H1 (cell line): ENCODE measurements around the gene DTWD2. TPM values are rescaled to one million over a fixed set of nuclear protein-coding genes. Genes with fewer than 3 reads are reported as not detected.

Experiments
- CTCF ChIP-seq, 3 experiments: IDR thresholded peaks; 1 replicate in 2 of 3; 2 replicates in 1 of 3; pipeline versions ENCODE4 v1.5.1 to v1.6.1; 2011; ENCODE audit warnings: low read length in 3 of 3, mild to moderate bottlenecking in 3 of 3, inconsistent platforms in 2 of 3, low read depth in 1 of 3, moderate library complexity in 1 of 3; ENCODE audit not compliant: insufficient read depth in 1 of 3; ENCODE audit errors: control extremely low read depth in 1 of 3
- polyA plus RNA-seq, 7 experiments: library from polyadenylated mRNA; depleted of rRNA in 3 of 7; stranded (reverse) in 5 of 7; unstranded in 2 of 7; fragments of >200 nt in 5 of 7; fragments of 200-250 nt in 2 of 7; gene quantifications; 1 replicate in 5 of 7; 2 replicates in 1 of 7; 4 replicates in 1 of 7; pipeline versions ENCODE4 v1.2.1 to v1.2.3, GENCODE V29; 2011 to 2013; ENCODE audit warnings: missing spikeins in 2 of 7, mixed read lengths in 2 of 7
- total RNA-seq: library from RNA; stranded (reverse); fragmentation: NEBNext Ultra II Directional; extraction: Animal tissue kit (Norgen Biotek cat#: 25700); gene quantifications from 2 replicates; pipeline ENCODE4 v1.2.1, GENCODE V29; 2021

Gene DTWD2
- total and polyA plus RNA-seq, 2 of the 8 experiments (the other 6 are each of a cell fraction or from before 2014, with no cell fraction given) = 4.3 to 17.1 TPM

GRCh38 chr5:118923295-118924005, 64.9 kb downstream of the DTWD2 start (continued):
- no peak for TF ChIP-seq CTCF (IDR thresholded peaks at IDR 0.05; ENCODE audit: control extremely low read depth in 1 of 3, insufficient read depth in 1 of 3, low read depth in 1 of 3, low read length in 3 of 3)
